GM23338 (cell line): ENCODE results near the gene CDYL. TPM values are rescaled to one million over a fixed set of nuclear protein-coding genes. Genes with fewer than 3 reads are reported as not detected.

ENCODE experiments used
- ATAC-seq: fragments of 200-7000 bp; cut with Tn5 transposase; 3 replicates; pipeline ENCODE4 v1.9.1; 2020
- DNase-seq: peaks from one replicate; pipeline ENCODE4 v3.0.0-alpha.2; 2015; ENCODE audit warnings: low spot score
- H2AFZ ChIP-seq: fragments of 200-600 bp; sonication (generic); 2 replicates; pipeline ENCODE4 v1.8.0; 2016; ENCODE audit warnings: antibody characterized with exemption, mild to moderate bottlenecking, moderate library complexity
- H3F3A ChIP-seq: fragments of 200-600 bp; sonication (generic); replicated peaks from 2 replicates; pipeline ENCODE4 v1.8.0; 2017; ENCODE audit warnings: antibody characterized with exemption, mixed run types, low read depth
- H3K27ac ChIP-seq: fragments of 200-600 bp; sonication (generic); 2 replicates; pipeline ENCODE4 v1.6.1; 2016; ENCODE audit warnings: low read depth
- H3K27me3 ChIP-seq: fragments of 200-600 bp; sonication (generic); 2 replicates; pipeline ENCODE4 v1.8.0; 2016; ENCODE audit warnings: mild to moderate bottlenecking, mixed run types, moderate library complexity; ENCODE audit not compliant: insufficient read depth
- H3K36me3 ChIP-seq: fragments of 200-600 bp; sonication (generic); 2 replicates; pipeline ENCODE4 v1.8.0; 2016; ENCODE audit warnings: mild to moderate bottlenecking; ENCODE audit not compliant: insufficient read depth
- H3K4me1 ChIP-seq: fragments of 200-600 bp; sonication (generic); 2 replicates; pipeline ENCODE4 v1.8.0; 2016; ENCODE audit warnings: mild to moderate bottlenecking, moderate library complexity; ENCODE audit not compliant: insufficient read depth
- H3K4me2 ChIP-seq: fragments of 200-600 bp; sonication (generic); 2 replicates; pipeline ENCODE4 v1.7.1; 2017; ENCODE audit warnings: mixed run types
- H3K4me3 ChIP-seq: fragments of 200-600 bp; sonication (generic); 2 replicates; pipeline ENCODE4 v1.6.1; 2016; ENCODE audit warnings: mixed run types
- H3K79me2 ChIP-seq: fragments of 200-600 bp; sonication (generic); replicated peaks from 2 replicates; pipeline ENCODE4 v1.8.0; 2017; ENCODE audit warnings: mild to moderate bottlenecking; ENCODE audit not compliant: insufficient read depth
- H3K9me2 ChIP-seq: fragments of 200-600 bp; sonication (generic); 2 replicates; pipeline ENCODE4 v1.8.0; 2017; ENCODE audit not compliant: insufficient read depth
- H4K20me1 ChIP-seq: fragments of 200-600 bp; sonication (generic); replicated peaks from 2 replicates; pipeline ENCODE4 v1.8.0; 2017; ENCODE audit warnings: mild to moderate bottlenecking; ENCODE audit not compliant: insufficient read depth
- H3K27ac Mint-ChIP-seq: 2 replicates; pipeline ENCODE4 v1.8.0; 2020; ENCODE audit warnings: inconsistent platforms, mild to moderate bottlenecking, moderate library complexity, mixed read lengths
- H3K27me3 Mint-ChIP-seq: 3 replicates; pipeline ENCODE4 v1.8.0; 2022; ENCODE audit warnings: low read depth, mild to moderate bottlenecking, moderate library complexity, mixed read lengths, inconsistent platforms; ENCODE audit not compliant: insufficient read depth, poor library complexity
- H3K36me3 Mint-ChIP-seq: 3 replicates; pipeline ENCODE4 v1.8.0; 2021; ENCODE audit warnings: low read depth, mild to moderate bottlenecking, inconsistent platforms, moderate library complexity, mixed read lengths
- H3K4me1 Mint-ChIP-seq: 3 replicates; pipeline ENCODE4 v1.8.0; 2020; ENCODE audit warnings: mild to moderate bottlenecking, inconsistent platforms, mixed read lengths
- H3K4me3 Mint-ChIP-seq: 3 replicates; pipeline ENCODE4 v1.8.0; 2021; ENCODE audit warnings: moderate library complexity, mild to moderate bottlenecking, inconsistent platforms, mixed read lengths
- H3K9me3 Mint-ChIP-seq: 3 replicates; pipeline ENCODE4 v1.8.0; 2020; ENCODE audit warnings: moderate library complexity, mild to moderate bottlenecking, inconsistent platforms, mixed read lengths
- EZH2 ChIP-seq: fragments of 200-600 bp; sonication (generic); IDR thresholded peaks from one replicate; pipeline ENCODE4 v1.8.0; 2017; ENCODE audit warnings: antibody characterized with exemption, mild to moderate bottlenecking, low read depth; ENCODE audit not compliant: unreplicated experiment
- EZH2phosphoT487 ChIP-seq: fragments of 200-600 bp; sonication (generic); IDR thresholded peaks from one replicate; pipeline ENCODE4 v1.8.1; 2018; ENCODE audit warnings: antibody characterized with exemption; ENCODE audit not compliant: unreplicated experiment
- NANOG ChIP-seq: IDR thresholded peaks from 2 replicates; pipeline ENCODE4 v1.6.1; 2016; ENCODE audit warnings: antibody characterized with exemption, borderline replicate concordance
- POLR2AphosphoS5 ChIP-seq: IDR thresholded peaks from 2 replicates; pipeline ENCODE4 v1.6.1; 2016; ENCODE audit warnings: antibody characterized with exemption, low read depth
- REST ChIP-seq: IDR thresholded peaks from one replicate; pipeline ENCODE4 v1.6.1; 2018; ENCODE audit warnings: antibody characterized with exemption; ENCODE audit not compliant: unreplicated experiment
- STAT1 ChIP-seq: IDR thresholded peaks from one replicate; pipeline ENCODE4 v1.6.1; 2016; ENCODE audit warnings: antibody characterized with exemption; ENCODE audit not compliant: unreplicated experiment
- ZNF114 ChIP-seq: fragments of 250-450 bp; sonication (Bioruptor Pico); IDR thresholded peaks from 2 replicates; pipeline ENCODE4 v1.5.0; 2020; ENCODE audit warnings: mild to moderate bottlenecking, moderate library complexity
- ZNF331 ChIP-seq: fragments of 250-450 bp; sonication (Bioruptor Pico); IDR thresholded peaks from 2 replicates; pipeline ENCODE4 v1.5.0; 2020; ENCODE audit warnings: low read depth, mild to moderate bottlenecking, moderate library complexity
- polyA plus RNA-seq: library from polyadenylated mRNA; unstranded; fragments of >200 nt; fragmentation: Nextera tagmentation; extraction: Ambion mirVana; gene quantifications from 2 replicates; pipeline ENCODE4 v1.2.1, GENCODE V29; 2016
- total RNA-seq: library from RNA; depleted of rRNA; stranded (reverse); fragments of >200 nt; shearing (Covaris generic); gene quantifications from 2 replicates; pipeline ENCODE4 v1.2.3, GENCODE V29; 2014
- TF ChIP-seq, protein P1 (sequence below), 2 experiments: fragments of 200-600 bp in 1 of 2; sonication (generic) in 1 of 2; conservative IDR thresholded peaks; 2 replicates each; pipeline versions ENCODE4 v1.5.1 to v1.6.1; 2016 to 2017; ENCODE audit warnings: antibody characterized with exemption in 2 of 2, low read depth in 2 of 2, mild to moderate bottlenecking in 2 of 2, moderate library complexity in 1 of 2
- TF ChIP-seq, protein P2 (sequence below): fragments of 250-450 bp; sonication (Bioruptor Pico); IDR thresholded peaks from 2 replicates; pipeline ENCODE4 v1.5.0; 2020; ENCODE audit warnings: mild to moderate bottlenecking, moderate library complexity
- TF ChIP-seq, protein P3 (sequence below): IDR thresholded peaks from 2 replicates; pipeline ENCODE4 v1.6.1; 2016; ENCODE audit warnings: antibody characterized with exemption

The CDYL gene
- total and polyA plus RNA-seq, 2 experiments from 2014 or later = 67.2 to 128 TPM

GRCh38 chr6:4977468-4977867 is 201.3 kb downstream of the CDYL start (continued):
- TF ChIP-seq REST (no peak), STAT1 (no peak), EZH2phosphoT487 (no peak), EZH2 (no peak), ZNF331 (no peak), ZNF114 (CRISPR knock-in tag) (no peak)
- TF ChIP-seq, protein P1, sequence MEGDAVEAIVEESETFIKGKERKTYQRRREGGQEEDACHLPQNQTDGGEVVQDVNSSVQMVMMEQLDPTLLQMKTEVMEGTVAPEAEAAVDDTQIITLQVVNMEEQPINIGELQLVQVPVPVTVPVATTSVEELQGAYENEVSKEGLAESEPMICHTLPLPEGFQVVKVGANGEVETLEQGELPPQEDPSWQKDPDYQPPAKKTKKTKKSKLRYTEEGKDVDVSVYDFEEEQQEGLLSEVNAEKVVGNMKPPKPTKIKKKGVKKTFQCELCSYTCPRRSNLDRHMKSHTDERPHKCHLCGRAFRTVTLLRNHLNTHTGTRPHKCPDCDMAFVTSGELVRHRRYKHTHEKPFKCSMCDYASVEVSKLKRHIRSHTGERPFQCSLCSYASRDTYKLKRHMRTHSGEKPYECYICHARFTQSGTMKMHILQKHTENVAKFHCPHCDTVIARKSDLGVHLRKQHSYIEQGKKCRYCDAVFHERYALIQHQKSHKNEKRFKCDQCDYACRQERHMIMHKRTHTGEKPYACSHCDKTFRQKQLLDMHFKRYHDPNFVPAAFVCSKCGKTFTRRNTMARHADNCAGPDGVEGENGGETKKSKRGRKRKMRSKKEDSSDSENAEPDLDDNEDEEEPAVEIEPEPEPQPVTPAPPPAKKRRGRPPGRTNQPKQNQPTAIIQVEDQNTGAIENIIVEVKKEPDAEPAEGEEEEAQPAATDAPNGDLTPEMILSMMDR (conservative IDR thresholded peaks at IDR 0.05; ENCODE audit: low read depth in 2 of 2) = no peak

DNA sequence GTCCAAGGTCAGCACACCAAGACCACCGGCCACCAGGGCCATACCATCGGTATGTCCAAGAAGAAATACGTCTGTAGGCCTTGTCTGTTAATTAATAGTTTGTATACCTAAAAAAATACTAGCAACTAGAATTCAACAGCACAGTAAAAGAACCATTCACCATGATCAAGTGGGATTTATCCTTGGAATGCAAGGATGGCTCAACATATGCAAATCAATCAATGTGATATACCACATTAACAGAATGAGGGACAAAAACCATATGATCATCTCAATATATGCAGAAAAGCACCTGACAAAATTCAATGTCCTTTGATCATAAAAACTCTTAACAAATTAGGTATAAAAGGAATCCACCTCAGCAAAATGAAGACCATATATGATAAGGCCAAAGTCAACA is 203.2 kb downstream of the CDYL start:
- H3K36me3 ChIP-seq = no peaks in the 10 kb centered on the region
- no peak overlapping the region for H3K4me2 ChIP-seq
- peaks cover 19% of the 10 kb centered on the region for H3K9me3 Mint-ChIP-seq
- DNase-seq = no peak
- H3K27me3 Mint-ChIP-seq = peaks cover 9% of the 10 kb centered on the region
- H3K27ac ChIP-seq = no peak overlapping the region
- no peaks in the 10 kb centered on the region for H3K27me3 ChIP-seq
- no peak overlapping the region for H3K27ac Mint-ChIP-seq
- no peaks in the 10 kb centered on the region for H3F3A ChIP-seq
- H3K36me3 Mint-ChIP-seq = peaks cover 4% of the 10 kb centered on the region
- no peak for ATAC-seq
- H3K79me2 ChIP-seq = no peaks in the 10 kb centered on the region
- H3K4me3 ChIP-seq = no peak overlapping the region
- H3K9me2 ChIP-seq = peaks cover 10% of the 10 kb centered on the region
- H3K4me1 Mint-ChIP-seq = peaks cover 8% of the 10 kb centered on the region
- H3K4me3 Mint-ChIP-seq = no peak overlapping the region
- no peak overlapping the region for H2AFZ ChIP-seq
- H4K20me1 ChIP-seq = no peaks in the 10 kb centered on the region
- peaks cover 2% of the 10 kb centered on the region; the same call in 1 of the 2 replicates for H3K4me1 ChIP-seq
- no peak for TF ChIP-seq POLR2AphosphoS5
- TF ChIP-seq, protein P2, sequence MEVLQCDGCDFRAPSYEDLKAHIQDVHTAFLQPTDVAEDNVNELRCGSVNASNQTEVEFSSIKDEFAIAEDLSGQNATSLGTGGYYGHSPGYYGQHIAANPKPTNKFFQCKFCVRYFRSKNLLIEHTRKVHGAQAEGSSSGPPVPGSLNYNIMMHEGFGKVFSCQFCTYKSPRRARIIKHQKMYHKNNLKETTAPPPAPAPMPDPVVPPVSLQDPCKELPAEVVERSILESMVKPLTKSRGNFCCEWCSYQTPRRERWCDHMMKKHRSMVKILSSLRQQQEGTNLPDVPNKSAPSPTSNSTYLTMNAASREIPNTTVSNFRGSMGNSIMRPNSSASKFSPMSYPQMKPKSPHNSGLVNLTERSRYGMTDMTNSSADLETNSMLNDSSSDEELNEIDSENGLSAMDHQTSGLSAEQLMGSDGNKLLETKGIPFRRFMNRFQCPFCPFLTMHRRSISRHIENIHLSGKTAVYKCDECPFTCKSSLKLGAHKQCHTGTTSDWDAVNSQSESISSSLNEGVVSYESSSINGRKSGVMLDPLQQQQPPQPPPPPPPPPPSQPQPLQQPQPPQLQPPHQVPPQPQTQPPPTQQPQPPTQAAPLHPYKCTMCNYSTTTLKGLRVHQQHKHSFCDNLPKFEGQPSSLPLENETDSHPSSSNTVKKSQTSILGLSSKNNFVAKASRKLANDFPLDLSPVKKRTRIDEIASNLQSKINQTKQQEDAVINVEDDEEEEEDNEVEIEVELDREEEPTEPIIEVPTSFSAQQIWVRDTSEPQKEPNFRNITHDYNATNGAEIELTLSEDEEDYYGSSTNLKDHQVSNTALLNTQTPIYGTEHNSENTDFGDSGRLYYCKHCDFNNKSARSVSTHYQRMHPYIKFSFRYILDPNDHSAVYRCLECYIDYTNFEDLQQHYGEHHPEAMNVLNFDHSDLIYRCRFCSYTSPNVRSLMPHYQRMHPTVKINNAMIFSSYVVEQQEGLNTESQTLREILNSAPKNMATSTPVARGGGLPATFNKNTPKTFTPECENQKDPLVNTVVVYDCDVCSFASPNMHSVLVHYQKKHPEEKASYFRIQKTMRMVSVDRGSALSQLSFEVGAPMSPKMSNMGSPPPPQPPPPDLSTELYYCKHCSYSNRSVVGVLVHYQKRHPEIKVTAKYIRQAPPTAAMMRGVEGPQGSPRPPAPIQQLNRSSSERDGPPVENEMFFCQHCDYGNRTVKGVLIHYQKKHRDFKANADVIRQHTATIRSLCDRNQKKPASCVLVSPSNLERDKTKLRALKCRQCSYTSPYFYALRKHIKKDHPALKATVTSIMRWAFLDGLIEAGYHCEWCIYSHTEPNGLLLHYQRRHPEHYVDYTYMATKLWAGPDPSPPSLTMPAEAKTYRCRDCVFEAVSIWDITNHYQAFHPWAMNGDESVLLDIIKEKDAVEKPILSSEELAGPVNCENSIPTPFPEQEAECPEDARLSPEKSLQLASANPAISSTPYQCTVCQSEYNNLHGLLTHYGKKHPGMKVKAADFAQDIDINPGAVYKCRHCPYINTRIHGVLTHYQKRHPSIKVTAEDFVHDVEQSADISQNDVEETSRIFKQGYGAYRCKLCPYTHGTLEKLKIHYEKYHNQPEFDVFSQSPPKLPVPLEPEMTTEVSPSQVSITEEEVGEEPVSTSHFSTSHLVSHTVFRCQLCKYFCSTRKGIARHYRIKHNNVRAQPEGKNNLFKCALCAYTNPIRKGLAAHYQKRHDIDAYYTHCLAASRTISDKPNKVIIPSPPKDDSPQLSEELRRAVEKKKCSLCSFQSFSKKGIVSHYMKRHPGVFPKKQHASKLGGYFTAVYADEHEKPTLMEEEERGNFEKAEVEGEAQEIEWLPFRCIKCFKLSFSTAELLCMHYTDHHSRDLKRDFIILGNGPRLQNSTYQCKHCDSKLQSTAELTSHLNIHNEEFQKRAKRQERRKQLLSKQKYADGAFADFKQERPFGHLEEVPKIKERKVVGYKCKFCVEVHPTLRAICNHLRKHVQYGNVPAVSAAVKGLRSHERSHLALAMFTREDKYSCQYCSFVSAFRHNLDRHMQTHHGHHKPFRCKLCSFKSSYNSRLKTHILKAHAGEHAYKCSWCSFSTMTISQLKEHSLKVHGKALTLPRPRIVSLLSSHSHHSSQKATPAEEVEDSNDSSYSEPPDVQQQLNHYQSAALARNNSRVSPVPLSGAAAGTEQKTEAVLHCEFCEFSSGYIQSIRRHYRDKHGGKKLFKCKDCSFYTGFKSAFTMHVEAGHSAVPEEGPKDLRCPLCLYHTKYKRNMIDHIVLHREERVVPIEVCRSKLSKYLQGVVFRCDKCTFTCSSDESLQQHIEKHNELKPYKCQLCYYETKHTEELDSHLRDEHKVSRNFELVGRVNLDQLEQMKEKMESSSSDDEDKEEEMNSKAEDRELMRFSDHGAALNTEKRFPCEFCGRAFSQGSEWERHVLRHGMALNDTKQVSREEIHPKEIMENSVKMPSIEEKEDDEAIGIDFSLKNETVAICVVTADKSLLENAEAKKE (CRISPR knock-in tag) = no peak
- no peak for TF ChIP-seq STAT1
- TF ChIP-seq, protein P3, sequence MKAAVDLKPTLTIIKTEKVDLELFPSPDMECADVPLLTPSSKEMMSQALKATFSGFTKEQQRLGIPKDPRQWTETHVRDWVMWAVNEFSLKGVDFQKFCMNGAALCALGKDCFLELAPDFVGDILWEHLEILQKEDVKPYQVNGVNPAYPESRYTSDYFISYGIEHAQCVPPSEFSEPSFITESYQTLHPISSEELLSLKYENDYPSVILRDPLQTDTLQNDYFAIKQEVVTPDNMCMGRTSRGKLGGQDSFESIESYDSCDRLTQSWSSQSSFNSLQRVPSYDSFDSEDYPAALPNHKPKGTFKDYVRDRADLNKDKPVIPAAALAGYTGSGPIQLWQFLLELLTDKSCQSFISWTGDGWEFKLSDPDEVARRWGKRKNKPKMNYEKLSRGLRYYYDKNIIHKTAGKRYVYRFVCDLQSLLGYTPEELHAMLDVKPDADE = no peak
- no peak for TF ChIP-seq NANOG
- TF ChIP-seq EZH2phosphoT487 = no peak
